GM12873 (cell line): ENCODE results near the gene LRP1.

Experiments
- CTCF ChIP-seq: IDR thresholded peaks from 2 replicates; pipeline ENCODE4 v1.5.1; 2012; ENCODE audit warnings: low read depth, mild to moderate bottlenecking, moderate library complexity, low read length, control low read depth; ENCODE audit not compliant: insufficient read depth; ENCODE audit errors: missing control alignments

LRP1 gene

GRCh38 chr12:57130941-57131340 lies 2.7 kb downstream of the LRP1 start:
- TF ChIP-seq CTCF: no peak

- TF ChIP-seq CTCF: no peak
Observed at GRCh38 chr12:57131896-57132744, 3.8 kb downstream of the LRP1 start.

GRCh38 chr12:57133013-57133569 lies 4.8 kb downstream of the LRP1 start:
- no peak for TF ChIP-seq CTCF

- TF ChIP-seq CTCF: no peak
Observed at GRCh38 chr12:57133916-57134315, 5.6 kb downstream of the LRP1 start.

- no peak for TF ChIP-seq CTCF
Observed at GRCh38 chr12:57134949-57135348, 6.7 kb downstream of the LRP1 start.

GRCh38 chr12:57135527-57136326 lies 7.4 kb downstream of the LRP1 start:
- no peak for TF ChIP-seq CTCF
